GM12878 (cell line): ENCODE data around the gene RSAD2.

Experiments
- CTCF ChIP-seq, 3 experiments: IDR thresholded peaks in 2 of 3; conservative IDR thresholded peaks in 1 of 3; 2 replicates each; pipeline ENCODE4 v1.5.1; 2011; ENCODE audit warnings: low read depth in 3 of 3, low read length in 3 of 3, mild to moderate bottlenecking in 3 of 3, control low read depth in 2 of 3, moderate library complexity in 2 of 3, inconsistent platforms in 1 of 3, mixed read lengths in 1 of 3; ENCODE audit not compliant: control insufficient read depth in 2 of 3, insufficient read depth in 1 of 3; ENCODE audit errors: extremely low read depth in 1 of 3
- POLR2A ChIP-seq: IDR thresholded peaks from 2 replicates; pipeline ENCODE4 v1.6.1; 2011; ENCODE audit warnings: low read depth, mild to moderate bottlenecking, low read length
- SMC3 ChIP-seq: IDR thresholded peaks from 2 replicates; pipeline ENCODE4 v1.6.1; 2011; ENCODE audit warnings: low read length, improper control_type of control experiment, borderline replicate concordance

- TF ChIP-seq POLR2A (no peak), SMC3 (no peak), CTCF (IDR thresholded peaks at IDR 0.05 in 2 of 3, conservative IDR thresholded peaks at IDR 0.05 in 1 of 3; ENCODE audit: control insufficient read depth in 2 of 3, extremely low read depth in 1 of 3, insufficient read depth in 1 of 3, low read depth in 3 of 3, low read length in 3 of 3) (no peak)
These were observed 13.8 kb upstream of the RSAD2 start for GRCh38 chr2:6863792-6864191.
